GM23248 (cell line): ENCODE results near the gene SMTNL2. TPM values are rescaled to one million over a fixed set of nuclear protein-coding genes. Genes with fewer than 3 reads are reported as not detected.
"Not testable (repeated sequence)": the region's sequence is repeated elsewhere in the genome, so short reads cannot be mapped to it uniquely, and the experiment has no call there.

ENCODE experiments used
- DNase-seq: peaks from one replicate; pipeline ENCODE4 v3.0.0-alpha.2; 2015
- H2AFZ ChIP-seq: fragments of 200-600 bp; sonication (generic); 2 replicates; pipeline ENCODE4 v1.6.1; 2016; ENCODE audit warnings: antibody characterized with exemption
- H3F3A ChIP-seq: fragments of 200-600 bp; sonication (generic); 2 replicates; pipeline ENCODE4 v1.6.1; 2016; ENCODE audit warnings: mild to moderate bottlenecking, antibody characterized with exemption, mixed run types; ENCODE audit not compliant: insufficient read depth
- H3K27ac ChIP-seq: fragments of 200-600 bp; sonication (generic); 2 replicates; pipeline ENCODE4 v1.5.1; 2016; ENCODE audit warnings: mild to moderate bottlenecking
- H3K27me3 ChIP-seq: fragments of 200-600 bp; sonication (generic); replicated peaks from 2 replicates; pipeline ENCODE4 v1.6.1; 2016; ENCODE audit warnings: mild to moderate bottlenecking; ENCODE audit not compliant: insufficient read depth
- H3K36me3 ChIP-seq: fragments of 200-600 bp; sonication (generic); 2 replicates; pipeline ENCODE4 v1.6.1; 2016; ENCODE audit warnings: low read depth, mild to moderate bottlenecking
- H3K4me1 ChIP-seq: fragments of 200-600 bp; sonication (generic); 2 replicates; pipeline ENCODE4 v1.6.1; 2016; ENCODE audit warnings: mild to moderate bottlenecking; ENCODE audit not compliant: insufficient read depth
- H3K4me2 ChIP-seq: fragments of 200-600 bp; sonication (generic); one replicate; pipeline ENCODE4 v1.6.1; 2016; ENCODE audit warnings: mild to moderate bottlenecking; ENCODE audit not compliant: unreplicated experiment
- H3K4me3 ChIP-seq: fragments of 200-600 bp; sonication (generic); 2 replicates; pipeline ENCODE4 v1.5.1; 2016; ENCODE audit warnings: mild to moderate bottlenecking
- H3K79me2 ChIP-seq: fragments of 200-600 bp; sonication (generic); 2 replicates; pipeline ENCODE4 v1.6.1; 2016; ENCODE audit warnings: mild to moderate bottlenecking; ENCODE audit not compliant: insufficient read depth
- H3K9ac ChIP-seq: fragments of 200-600 bp; sonication (generic); 2 replicates; pipeline ENCODE4 v1.6.1; 2016; ENCODE audit warnings: mild to moderate bottlenecking
- H3K9me2 ChIP-seq: fragments of 200-600 bp; sonication (generic); 2 replicates; pipeline ENCODE4 v1.6.1; 2016; ENCODE audit warnings: mixed run types, mild to moderate bottlenecking, moderate library complexity; ENCODE audit not compliant: insufficient read depth
- H3K9me3 ChIP-seq: fragments of 200-600 bp; sonication (generic); one replicate; pipeline ENCODE4 v1.6.1; 2017; ENCODE audit warnings: low read depth
- H4K20me1 ChIP-seq: fragments of 200-600 bp; sonication (generic); 2 replicates; pipeline ENCODE4 v1.6.0; 2016; ENCODE audit not compliant: insufficient read depth
- EZH2 ChIP-seq: fragments of 200-600 bp; sonication (generic); IDR thresholded peaks from 2 replicates; pipeline ENCODE4 v1.6.1; 2018; ENCODE audit warnings: antibody characterized with exemption, mild to moderate bottlenecking; ENCODE audit not compliant: insufficient read depth, poor library complexity, severe bottlenecking
- EZH2phosphoT487 ChIP-seq: fragments of 200-600 bp; sonication (generic); IDR thresholded peaks from 2 replicates; pipeline ENCODE4 v1.6.1; 2018; ENCODE audit warnings: antibody characterized with exemption, moderate library complexity, mild to moderate bottlenecking, low read depth; ENCODE audit not compliant: insufficient read depth
- WGBS, 2 experiments: methylation state at CpG; one replicate each; pipeline ENCODE4 v1.1.6; 2015 to 2017; ENCODE audit warnings: low lambda C conversion rate in 2 of 2, low coverage in 1 of 2; ENCODE audit errors: missing lambda C conversion rate in 2 of 2; 5-methylcytosine and 5-hydroxymethylcytosine counted together
- in situ Hi-C: fragments of 300-500 bp; cut with MboI; formaldehyde crosslinking; loops from 2 replicates; pipeline ENCODE4 v1.15.0; 2020
- polyA plus RNA-seq: library from polyadenylated mRNA; unstranded; fragments of >200 nt; fragmentation: Nextera tagmentation; extraction: Ambion mirVana; gene quantifications from 2 replicates; pipeline ENCODE4 v1.2.1, GENCODE V29; 2016
- total RNA-seq: library from RNA; depleted of rRNA; stranded (reverse); fragments of >200 nt; shearing (Covaris generic); gene quantifications from 2 replicates; pipeline ENCODE4 v1.2.3, GENCODE V29; 2014

The SMTNL2 gene
- total and polyA plus RNA-seq, 2 experiments from 2014 or later = not detected

DNA sequence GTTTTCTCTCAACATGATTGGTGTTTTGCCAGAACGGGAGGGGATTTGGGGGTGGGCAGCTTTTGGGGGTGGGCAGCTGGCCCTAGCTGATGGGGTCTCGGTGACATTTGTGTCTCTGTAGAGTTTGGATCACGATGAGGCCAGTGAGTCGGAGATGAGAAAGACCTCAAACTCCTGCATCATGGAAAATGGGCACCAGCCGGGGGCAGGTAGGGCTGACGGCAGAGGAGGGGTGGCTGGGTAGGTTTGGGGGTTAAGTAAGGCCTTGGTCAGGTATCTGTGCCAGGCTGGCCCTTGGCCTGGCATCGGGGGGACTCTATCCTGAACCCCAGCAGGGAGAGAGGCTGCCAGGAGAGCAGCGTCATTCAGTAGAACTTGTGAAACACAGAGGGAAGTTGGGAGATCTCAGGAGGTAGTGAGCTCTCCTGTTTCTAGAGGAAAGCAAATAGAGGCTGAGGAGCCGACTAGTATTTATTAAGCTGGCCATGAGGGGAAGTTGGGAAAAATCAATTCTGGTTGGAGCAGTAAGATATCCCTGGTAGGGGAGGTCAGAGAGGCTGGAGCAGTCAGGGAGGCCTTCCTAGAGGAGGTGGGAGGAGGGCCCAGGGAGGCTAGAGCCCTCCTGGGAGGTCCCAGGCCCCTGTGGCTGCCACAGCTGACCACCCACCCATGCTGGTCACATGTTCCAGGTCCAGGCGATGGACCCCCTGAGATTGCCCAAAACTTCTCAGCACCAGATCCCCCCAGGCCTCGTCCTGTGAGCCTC is 8.1 kb downstream of the SMTNL2 start:
- no peak overlapping the region for H3K4me3 ChIP-seq
- in situ Hi-C loops = no loop called here
- H3K4me2 ChIP-seq = no peak overlapping the region
- DNase-seq = no peak
- H2AFZ ChIP-seq = no peak overlapping the region
- H3K9me2 ChIP-seq = no peaks in the 10 kb centered on the region
- TF ChIP-seq EZH2 = no peak
- TF ChIP-seq EZH2phosphoT487 = no peak
- H3K79me2 ChIP-seq = no peaks in the 10 kb centered on the region
- WGBS, 2 experiments = 58 to 61% methylated on average over 9 to 11 of the region's 11 CpGs
- no peaks in the 10 kb centered on the region for H3K9me3 ChIP-seq
- H4K20me1 ChIP-seq = no peaks in the 10 kb centered on the region
- no peaks in the 10 kb centered on the region for H3K4me1 ChIP-seq
- no peaks in the 10 kb centered on the region for H3K36me3 ChIP-seq
- no peak overlapping the region for H3K9ac ChIP-seq
- no peak overlapping the region for H3K27ac ChIP-seq
- H3F3A ChIP-seq = no peaks in the 10 kb centered on the region
- H3K27me3 ChIP-seq = peaks cover 7% of the 10 kb centered on the region; the same call in 1 of the 2 replicates

DNA sequence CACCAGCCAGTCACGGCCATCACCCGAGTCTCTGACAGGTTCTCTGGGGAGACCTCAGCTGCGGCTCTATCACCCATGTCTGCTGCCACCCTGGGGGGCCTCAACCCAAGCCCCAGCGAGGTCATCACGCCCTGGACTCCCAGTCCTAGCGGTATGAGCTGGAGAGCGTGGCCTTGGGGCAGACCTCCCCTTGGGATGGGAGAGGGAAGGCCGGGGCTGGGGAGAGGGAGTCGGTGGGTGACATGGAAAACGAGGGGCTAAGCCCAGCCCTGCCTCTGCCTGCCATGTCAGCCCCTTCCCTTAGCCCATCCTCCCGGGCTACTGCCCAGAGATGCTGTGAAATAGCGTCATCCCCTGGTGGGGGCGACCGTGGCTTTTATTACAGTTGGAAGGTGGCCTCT is 8.7 kb downstream of the SMTNL2 start:
- no peaks in the 10 kb centered on the region for H3K79me2 ChIP-seq
- H4K20me1 ChIP-seq = no peaks in the 10 kb centered on the region
- H3K27ac ChIP-seq = no peak overlapping the region
- WGBS, 2 experiments = 69 to 70% methylated on average over 14 of the region's 14 CpGs
- no peaks in the 10 kb centered on the region for H3K9me2 ChIP-seq
- H3K9me3 ChIP-seq = no peaks in the 10 kb centered on the region
- H3K27me3 ChIP-seq = peaks cover 10% of the 10 kb centered on the region
- no peak overlapping the region for H3K4me3 ChIP-seq
- H3K36me3 ChIP-seq = no peaks in the 10 kb centered on the region
- no peak overlapping the region for H3K4me2 ChIP-seq
- no peaks in the 10 kb centered on the region for H3K4me1 ChIP-seq
- TF ChIP-seq EZH2phosphoT487 (no peak), EZH2 (no peak)
- H2AFZ ChIP-seq = no peak overlapping the region
- H3K9ac ChIP-seq = no peak overlapping the region
- H3F3A ChIP-seq = no peaks in the 10 kb centered on the region
- in situ Hi-C loops = no loop called here
- DNase-seq = no peak

DNA sequence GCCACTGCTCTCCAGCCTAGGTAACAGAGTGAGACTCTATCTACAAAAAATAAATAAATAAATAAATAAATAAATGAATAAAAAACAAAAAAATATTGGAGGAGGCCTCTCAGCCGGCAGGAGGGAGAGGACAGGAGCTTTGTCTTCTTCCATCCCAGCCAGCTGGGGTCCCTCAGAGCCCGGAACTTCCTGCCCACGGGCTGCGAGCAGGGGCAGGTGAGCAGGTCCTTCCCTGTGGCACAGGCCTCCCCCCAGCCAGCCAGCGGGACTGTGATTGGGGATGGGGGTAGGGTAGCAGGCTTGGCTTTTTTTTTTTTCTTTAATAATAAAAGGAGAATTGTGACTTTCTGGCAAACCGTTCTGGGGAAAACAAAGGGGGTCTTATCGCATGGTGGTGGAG is 10.1 kb downstream of the SMTNL2 start:
- in situ Hi-C loops = no loop called here
- H3K27ac ChIP-seq = no peak overlapping the region
- no peak overlapping the region for H3K9ac ChIP-seq
- no peaks in the 10 kb centered on the region for H3F3A ChIP-seq
- no peak for TF ChIP-seq EZH2
- TF ChIP-seq EZH2phosphoT487 = no peak
- H3K9me3 ChIP-seq = no peaks in the 10 kb centered on the region
- no peaks in the 10 kb centered on the region for H3K4me1 ChIP-seq
- no peaks in the 10 kb centered on the region for H3K9me2 ChIP-seq
- H3K79me2 ChIP-seq = no peaks in the 10 kb centered on the region
- H2AFZ ChIP-seq = no peak overlapping the region
- WGBS, 2 experiments = 78 to 85% methylated on average over 7 of the region's 7 CpGs
- DNase-seq = no peak
- no peaks in the 10 kb centered on the region for H4K20me1 ChIP-seq
- peaks cover 24% of the 10 kb centered on the region for H3K27me3 ChIP-seq
- H3K4me2 ChIP-seq = no peak overlapping the region
- no peak overlapping the region for H3K4me3 ChIP-seq
- H3K36me3 ChIP-seq = no peaks in the 10 kb centered on the region

DNA sequence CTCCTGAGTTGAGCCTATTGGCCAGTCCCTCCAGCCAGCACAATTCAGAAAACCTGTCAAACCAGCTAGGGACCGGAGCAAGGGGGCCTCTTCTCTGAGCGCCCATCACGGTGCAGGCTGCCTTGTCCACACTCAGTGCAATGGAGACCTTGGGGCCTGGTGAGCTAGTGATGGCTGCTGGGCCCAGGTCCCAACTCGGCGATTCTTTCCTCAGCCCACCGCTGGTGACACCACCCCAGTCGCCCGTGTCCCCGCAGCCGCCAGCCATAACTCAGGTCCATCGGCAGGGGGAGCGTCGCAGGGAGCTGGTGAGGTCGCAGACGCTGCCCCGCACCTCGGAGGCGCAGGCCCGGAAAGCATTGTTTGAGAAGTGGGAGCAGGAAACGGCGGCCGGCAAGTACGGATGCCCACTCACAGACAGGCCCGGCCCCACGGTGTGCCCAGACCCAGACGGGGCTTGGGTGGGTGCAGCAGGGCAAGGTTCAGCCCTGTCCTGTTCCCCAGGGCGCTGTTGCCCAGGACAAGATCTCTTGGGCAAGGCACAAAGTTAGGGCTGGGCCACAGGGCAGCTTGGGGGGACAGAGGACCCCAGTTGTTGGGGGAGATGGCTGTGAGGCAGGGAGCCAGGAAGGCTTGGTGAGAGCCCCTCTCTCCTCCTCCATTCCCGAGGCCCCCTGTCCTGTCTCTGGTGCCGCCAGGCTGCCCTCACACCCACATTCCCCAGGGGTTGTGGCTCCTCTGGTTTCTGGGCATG is 10.8 kb downstream of the SMTNL2 start:
- Histone ChIP-seq H4K20me1 (no peaks in the 10 kb centered on the region), H3K9me2 (no peaks in the 10 kb centered on the region), H3K4me2 (no peak overlapping the region), H3K27ac (no peak overlapping the region), H3K4me3 (no peak overlapping the region), H3K9ac (no peak overlapping the region), H3F3A (no peaks in the 10 kb centered on the region), H3K36me3 (no peaks in the 10 kb centered on the region), H3K79me2 (no peaks in the 10 kb centered on the region), H3K4me1 (no peaks in the 10 kb centered on the region), H2AFZ (no peak overlapping the region), H3K27me3 (peaks cover 30% of the 10 kb centered on the region), H3K9me3 (no peaks in the 10 kb centered on the region)
- no peak for TF ChIP-seq EZH2phosphoT487
- TF ChIP-seq EZH2 = no peak
- in situ Hi-C loops = no loop called here
- 83 to 85% methylated on average over 24 to 29 of the region's 29 CpGs for WGBS, 2 experiments
- DNase-seq = no peak

DNA sequence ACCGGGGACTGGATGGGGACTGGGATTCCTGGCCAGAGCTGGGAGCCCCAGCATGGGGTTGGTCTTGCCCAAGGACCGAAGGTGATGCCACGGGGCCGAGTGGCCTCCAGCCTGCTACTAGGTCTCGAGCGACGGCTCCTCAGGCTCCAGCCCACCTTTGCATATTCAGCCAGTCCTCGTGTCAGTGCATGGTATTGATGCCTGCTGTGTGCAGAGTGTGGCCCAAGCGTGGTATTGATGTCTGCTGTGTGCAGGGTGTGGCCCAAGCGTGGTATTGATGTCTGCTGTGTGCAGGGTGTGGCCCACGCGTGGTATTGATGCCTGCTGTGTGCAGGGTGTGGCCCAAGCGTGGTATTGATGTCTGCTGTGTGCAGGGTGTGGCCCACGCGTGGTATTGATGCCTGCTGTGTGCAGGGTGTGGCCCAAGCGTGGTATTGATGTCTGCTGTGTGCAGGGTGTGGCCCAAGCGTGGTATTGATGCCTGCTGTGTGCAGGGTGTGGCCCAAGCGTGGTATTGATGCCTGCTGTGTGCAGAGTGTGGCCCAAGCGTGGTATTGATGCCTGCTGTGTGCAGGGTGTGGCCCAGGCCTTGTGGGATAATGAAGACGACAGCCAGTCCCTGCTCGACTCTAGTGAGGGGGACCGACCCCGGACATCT is 11.5 kb downstream of the SMTNL2 start:
- H3K36me3 ChIP-seq, H2AFZ ChIP-seq, in situ Hi-C loops, H3K9me3 ChIP-seq, H3K9ac ChIP-seq, H3K4me1 ChIP-seq, H3K9me2 ChIP-seq, H3K4me2 ChIP-seq, H3K4me3 ChIP-seq, H3K27ac ChIP-seq, DNase-seq, H4K20me1 ChIP-seq, H3K79me2 ChIP-seq, H3F3A ChIP-seq: not testable (repeated sequence)
- peaks cover 30% of the 10 kb centered on the region for H3K27me3 ChIP-seq
- WGBS, 2 experiments = 62 to 77% methylated on average over 15 to 23 of the region's 23 CpGs
